Activated naive CD4-positive, alpha-beta T cell treated with anti-CD3 and anti-CD28 coated beads, Interleukin-2, amount 50 U/mL, for 16 hours (primary cell): ENCODE measurements around the gene KRTAP5-1.

Experiments
- DNase-seq: peaks from one replicate; pipeline ENCODE4 v3.0.0-alpha.2; 2020

KRTAP5-1 gene

DNA sequence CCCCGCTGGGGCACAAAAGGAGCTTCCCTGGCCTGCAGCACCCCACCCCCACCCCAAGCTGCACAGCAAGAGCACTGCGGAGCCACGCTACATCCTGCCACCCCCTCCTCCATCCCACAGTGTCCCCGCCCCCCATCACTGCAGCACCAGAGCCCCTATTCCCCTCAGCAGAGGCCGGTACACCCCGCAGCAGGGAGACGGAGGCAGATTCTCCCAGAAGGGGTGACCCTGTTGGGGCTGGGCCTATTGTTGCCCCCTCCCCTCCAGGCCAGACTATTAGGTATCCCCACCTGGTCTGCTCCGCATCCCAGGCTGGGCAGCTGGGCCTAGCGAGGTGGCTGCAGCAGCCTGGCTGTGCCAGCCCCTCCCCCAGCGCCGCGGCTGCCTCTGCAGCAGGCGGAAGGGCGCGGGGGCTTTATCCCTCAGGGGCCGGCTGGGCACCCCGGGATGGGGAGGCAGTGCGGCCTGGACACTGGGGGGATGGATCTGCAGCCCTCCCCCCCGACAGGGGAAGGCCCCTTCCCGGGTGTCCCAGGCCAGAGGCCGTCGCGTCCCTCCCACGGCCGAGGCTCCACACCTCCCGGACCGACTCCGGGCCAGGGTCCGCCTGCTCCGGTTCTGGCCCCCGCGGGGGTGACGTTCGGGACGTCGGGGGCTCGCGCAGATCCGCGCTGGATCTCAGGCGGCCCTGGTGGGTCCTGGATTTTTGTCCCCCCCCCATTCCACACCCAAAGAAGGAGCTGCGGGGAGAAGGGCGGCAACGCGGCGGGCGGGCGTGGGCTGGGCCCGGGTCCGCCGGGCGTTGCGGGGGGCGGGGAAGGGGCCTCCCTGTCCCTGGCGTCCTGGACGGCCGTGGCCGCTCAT is 14.0 kb downstream of the KRTAP5-1 start:
- peak; percentile 37 for DNase-seq

DNA sequence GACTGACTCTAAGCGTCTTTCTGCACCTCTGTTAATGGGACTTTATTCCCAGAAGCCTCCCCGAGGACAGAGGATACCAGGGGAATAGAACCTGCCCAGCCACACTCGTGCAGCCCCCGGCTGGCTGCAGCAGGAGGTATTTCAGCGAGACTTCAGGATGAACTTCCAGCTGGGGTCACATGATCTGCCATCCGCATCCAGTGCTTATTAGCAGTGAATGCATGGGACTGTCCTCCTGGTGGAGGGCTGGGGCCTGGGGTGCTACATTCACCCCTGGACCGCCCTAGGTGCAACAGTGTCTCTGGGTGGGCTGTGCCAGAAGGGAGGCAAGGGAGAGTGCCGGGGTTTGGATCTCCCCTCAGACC is 14.6 kb downstream of the KRTAP5-1 start:
- no peak for DNase-seq

DNA sequence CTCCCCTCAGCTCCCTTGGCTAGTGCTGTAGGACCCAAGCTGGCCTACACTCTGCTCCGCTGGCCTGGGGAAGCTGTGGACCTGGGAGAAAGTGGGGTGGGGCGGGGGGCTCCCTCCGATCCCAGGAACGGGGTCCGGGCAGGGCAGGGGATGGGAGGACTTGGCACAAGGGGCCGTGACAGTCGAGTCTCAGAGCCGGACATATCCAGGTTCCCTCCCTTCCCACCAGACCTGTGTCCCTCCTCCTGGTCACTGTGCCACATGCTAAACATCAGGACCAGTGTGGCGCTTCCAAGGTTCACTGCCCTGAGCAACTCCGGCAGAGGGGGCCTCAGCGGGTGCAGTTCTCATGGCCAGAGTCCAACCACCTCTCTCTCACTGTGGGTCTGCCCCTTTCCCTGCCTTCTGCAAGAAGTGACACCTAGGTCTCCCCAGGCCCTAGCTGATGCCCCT is 15.1 kb downstream of the KRTAP5-1 start:
- no peak for DNase-seq

DNA sequence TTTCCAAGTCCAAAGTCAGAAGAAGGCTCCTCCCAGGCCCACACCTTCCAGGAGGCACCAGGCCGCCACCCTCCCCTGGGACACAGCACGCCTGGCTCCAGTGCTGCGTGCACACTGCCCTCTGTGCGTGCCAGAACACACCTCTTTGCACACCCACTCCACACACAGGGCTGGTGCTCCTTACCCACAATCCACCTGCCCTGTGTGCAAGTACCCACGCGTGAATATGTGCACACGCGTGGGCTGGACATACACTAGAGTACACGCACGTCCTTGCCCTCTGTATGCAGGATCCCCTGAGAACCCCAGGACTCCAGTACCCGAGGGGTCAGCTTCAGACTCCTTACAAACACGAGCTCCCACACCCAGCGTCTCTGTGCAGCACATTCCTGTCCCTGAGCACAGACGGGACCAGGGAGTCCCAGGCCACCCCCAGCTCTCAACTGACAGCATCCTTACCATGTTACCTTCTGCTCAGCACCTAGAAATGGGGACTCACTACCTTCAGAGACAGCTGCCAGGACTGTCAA is 15.8 kb downstream of the KRTAP5-1 start:
- DNase-seq = no peak

DNA sequence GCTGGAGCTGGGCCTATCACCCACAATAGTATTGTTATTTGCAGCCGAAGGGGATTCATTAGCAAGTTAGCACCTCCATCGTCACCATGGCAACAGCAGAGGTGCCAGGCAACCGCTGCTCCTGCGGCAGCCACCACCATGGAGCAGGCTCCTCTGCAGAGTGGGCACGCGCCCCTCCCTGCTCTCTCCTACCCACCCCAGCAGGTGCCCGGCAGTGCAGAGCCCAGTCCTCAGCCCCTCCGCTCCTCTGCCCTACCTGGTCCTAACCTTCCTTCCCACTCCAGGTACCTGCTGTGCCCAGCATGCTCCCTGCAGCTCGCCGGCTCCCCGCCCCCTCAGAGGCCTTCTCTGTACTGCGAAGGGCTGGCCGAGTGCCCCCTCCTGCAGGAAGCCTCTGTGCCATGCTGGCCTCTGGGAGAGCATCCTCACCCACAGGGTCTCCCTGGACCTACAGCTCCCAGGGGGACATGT is 16.6 kb downstream of the KRTAP5-1 start:
- no peak for DNase-seq

DNA sequence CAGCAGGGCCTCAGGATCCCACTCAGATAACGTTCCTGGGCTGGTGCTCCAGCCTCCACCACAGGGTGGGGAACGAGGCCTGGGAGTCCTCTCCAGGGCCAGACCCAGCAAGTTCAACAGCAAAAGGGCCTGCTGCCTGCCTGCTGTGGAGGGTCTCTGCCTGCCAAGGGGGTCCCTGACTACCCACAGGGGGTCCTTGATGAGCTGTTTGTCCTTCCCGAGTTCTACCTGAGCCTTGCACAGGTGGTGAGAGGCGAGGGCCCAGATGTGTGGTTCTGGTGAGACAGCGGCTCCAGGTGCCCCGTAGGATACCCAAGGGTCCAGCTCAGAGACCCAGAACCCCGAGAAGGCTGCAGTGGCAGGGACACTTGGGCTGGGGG is 17.4 kb downstream of the KRTAP5-1 start:
- DNase-seq = no peak

DNA sequence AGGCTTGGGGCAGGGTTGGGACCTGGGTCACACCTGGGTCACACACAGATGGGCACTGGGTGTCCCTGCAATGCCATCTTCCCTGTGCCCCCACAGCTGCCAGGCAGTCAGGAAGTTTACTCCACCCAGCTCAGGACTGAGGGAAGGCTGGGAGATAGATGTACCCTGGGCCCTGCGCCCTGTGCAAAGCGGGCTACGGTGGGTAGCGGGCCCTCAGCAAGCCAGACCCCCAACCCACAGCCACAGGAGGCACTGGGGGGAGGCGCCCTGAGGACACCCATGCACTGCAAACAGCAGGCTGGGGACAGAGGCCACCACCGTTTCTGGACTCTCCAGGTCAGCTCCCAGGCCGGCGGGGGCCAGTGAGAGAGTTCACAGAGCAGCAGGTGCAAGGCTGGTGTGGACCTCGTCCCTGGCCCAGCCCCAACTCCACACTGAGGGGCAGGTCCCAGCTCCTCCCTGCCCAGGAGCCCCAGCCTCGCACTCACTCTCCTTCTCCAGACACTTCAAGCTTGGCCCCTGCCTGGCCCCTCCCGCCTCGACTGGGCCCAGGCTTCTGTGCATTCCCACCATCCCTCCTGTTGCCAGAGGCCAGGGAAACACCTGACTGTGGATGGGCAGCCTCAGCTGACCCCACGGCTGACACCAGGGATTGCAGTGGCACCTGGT is 17.9 kb downstream of the KRTAP5-1 start:
- no peak for DNase-seq

DNA sequence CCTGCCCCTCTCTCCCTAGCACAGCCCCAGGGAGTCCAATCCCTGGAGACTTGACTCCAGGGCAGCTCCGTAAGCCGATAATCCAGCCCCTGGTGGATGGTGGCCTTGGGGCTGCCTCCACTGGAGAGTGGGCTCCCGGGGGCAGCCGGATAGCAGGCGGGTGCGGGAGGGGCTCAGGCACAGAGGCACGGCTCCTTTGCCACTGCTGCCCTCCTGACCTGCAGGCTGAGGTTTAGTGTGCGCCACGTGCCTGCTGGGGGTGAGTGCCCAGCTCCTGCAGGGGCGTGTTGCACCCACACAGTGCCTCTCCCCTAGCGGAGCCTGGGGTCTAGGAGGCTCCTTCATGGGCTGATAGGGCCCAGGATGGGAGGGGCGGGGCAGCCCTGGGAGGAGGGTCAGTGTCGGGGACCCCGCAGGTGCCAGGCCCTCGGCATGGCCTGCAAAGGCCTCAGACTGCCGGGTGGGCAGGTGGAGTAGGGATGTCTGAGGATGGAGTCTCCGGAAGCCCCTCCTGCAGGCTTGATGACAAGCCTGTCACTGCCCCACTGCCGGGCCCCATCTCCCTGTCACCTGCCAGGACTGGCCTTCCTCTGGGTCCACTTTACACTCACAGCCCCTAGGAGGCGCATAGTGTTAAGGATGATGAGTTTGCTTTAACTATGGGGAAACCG is 18.6 kb downstream of the KRTAP5-1 start:
- no peak for DNase-seq

DNA sequence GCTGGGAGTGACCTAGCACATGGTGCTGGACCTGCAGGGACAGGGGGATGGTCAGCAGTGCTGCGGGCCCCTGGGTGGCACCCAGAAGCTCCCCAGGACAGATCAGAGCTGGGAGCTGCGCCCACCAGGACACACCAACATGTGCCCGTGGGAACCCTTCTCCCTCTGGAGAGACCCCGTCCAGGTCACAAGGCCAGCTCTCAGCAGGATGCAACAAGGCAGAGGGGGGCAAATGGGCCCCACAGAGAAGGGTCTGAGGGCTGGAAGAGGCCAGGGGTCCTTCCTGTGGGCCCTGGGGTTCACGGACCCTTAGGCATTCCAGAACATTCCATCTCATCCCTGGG is 19.2 kb downstream of the KRTAP5-1 start:
- no peak for DNase-seq

DNA sequence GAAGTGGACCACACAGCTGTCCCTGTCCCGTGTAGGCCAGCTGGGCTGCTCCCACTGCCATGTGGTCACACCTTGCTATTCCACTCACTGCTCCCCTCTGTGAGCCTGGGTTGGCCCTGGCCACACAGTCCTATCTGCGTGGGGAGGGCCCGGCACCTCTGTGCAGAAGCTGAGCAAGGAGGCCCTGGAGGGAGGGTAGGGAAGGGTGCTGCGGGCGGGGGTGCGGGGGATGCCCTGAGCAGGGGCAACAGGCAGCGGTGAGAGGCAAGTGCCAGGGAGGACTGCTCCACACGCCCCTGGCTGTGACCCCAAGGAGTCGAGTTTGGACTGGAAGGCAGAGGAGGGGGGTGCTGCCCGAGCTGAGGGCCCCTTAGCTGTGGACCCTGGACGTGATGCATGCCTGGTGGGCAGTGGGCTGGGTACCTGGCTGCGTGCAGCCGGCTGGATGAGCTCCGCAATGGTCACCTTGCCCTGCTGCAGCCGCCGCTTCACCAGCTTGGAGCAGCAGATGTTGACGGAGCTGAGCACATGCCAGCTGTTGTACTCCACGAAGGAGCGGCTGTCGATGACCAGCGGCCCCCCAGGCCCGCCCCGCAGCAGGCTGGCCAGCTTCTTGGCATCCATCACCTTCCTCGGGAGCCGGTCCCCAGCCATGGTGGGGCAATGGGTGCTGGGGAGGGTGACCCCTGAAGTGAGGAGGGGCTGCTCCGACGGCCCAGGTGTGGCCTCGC is 19.7 kb downstream of the KRTAP5-1 start:
- no peak for DNase-seq

DNA sequence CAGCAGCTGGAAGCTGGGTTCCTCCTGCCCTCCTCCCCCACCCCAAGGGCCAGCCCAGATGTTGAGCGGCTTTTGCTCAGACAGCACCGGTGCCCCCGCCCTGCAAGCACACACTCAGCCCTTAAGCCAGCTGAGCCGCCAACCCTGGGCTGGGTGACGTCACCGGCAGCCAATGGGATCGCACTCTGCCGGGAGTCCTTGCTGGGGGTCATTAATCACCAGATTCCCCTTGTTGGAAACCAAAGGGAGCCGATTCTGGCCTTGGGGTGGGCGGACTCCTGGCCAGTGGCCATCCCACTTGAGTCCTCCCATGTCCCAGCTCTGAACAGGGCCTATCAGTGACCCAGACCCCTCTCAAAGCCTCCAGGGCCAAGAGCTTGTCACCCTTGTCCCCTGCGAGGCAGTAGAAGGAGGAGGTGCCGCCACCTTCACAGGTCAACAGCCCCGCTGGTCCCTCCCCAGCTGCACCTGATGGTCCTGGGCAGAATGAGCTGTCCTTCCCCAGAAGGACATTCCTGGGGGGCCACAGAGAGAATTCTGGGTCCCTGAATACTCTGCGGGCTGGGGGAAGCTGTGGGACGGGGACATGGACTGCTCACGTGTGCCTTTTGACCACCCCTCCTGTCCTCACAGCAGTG is 20.4 kb downstream of the KRTAP5-1 start:
- no peak for DNase-seq

DNA sequence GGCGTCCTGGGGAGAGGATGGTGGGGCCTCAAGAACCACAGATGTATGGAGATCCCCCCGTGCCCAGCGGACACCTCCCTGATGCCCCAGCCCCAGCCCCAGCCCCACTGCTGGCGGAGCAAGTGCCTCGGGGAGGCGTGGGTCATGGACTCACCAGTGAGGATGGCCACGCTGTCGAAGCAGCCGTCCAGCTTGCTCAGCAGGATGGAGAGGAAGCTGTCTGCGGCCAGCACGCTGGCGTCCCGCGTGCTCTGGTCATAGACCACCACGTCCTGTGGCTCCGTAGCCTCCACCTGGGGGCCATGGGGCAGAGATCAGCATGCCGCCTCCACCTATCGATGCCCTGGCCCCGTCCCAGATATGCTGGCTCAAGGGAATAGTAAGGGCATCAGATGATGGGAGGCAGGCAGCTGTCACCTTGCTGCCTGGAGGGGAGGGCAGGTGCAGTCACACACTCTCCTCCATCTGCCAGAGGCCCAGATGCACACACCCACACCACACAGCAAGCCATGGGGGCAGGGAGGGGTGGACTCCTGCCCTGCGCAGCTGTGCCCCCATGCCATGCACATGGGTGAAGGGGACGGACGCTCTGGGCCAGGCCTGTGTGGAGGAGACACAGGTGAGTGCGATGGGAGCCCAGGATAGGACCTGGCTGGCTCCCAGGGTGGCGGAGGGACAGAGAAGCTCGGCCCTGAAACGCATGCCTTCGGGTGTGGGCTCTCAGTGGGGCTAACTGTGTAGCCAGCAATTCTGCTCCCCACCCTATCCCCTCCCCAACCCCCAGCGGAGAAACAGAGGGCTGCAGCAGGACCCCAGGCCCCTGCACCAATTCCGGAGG is 21.2 kb downstream of the KRTAP5-1 start:
- no peak for DNase-seq

DNA sequence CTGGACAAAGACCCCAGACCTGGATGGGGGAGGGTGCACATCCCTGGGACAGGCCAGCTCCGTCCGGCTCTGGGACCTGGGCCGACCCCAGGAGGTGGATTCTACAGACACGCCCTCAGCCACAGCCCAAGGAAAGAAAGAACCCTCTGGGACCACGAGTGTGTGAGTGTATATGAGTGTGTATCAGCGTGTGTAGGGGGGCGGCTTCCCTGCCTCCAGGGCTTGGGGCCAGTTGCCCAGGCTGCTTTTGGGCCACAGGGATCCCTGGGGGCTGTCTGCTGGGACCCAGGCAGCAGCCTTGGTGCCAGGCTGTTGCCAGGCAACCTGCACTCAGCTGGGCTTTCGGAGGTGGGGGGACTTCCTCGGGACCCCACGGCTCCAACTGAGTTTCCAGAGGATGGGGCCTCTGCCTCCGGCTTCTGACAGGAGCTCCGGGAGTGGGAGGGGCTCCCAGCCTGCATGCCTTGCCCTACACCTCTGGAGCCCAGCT is 21.9 kb downstream of the KRTAP5-1 start:
- DNase-seq = no peak

DNA sequence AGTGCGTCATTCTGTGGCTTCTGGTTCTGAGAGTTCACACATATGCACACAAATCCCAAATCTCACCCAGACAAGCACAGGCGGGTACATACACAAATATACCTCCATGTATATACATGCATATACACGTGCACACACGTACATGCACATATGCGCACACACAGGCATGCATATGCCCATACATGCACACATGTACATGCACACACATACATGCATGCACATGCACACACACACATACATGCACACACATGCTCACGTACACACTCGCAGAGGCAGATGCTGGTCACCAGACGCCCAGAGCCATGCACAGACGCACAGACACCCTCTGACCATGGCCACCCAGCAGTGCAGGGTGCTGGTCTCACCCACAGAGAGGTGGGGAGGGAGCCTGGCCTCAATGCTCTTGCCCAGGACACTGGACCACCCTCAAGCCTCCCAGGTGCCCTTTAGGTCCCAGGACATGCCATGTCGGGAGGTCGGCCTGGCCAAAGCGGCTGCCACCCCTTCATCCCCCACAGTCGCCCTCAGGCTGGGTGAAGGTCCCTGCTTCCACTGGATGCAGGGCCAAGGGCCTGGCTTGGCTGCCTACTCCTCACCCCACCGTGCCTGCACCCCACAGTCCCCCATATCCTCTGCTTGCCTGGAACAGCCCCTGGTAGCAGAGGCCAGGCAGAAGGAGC is 22.5 kb downstream of the KRTAP5-1 start:
- no peak for DNase-seq

DNA sequence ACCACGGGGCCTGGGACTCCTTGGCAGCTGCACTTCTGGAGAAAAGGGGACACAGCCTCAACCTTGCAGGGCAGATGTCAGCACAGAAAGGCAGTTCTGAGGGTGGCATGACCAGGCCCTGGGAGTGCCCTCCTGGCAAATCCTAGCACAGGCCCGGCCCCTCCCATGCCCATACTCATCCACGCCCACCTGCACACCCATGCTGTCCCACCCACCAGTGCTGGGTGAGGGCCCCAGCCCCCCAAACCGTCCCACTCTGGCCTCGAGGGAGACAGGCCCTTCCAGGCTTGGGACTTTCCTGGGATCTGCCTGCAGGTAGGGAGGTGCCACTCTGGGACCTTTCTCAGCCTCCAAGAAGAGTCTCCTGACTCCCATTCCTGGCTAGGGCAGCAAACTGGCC is 23.1 kb downstream of the KRTAP5-1 start:
- DNase-seq = no peak

DNA sequence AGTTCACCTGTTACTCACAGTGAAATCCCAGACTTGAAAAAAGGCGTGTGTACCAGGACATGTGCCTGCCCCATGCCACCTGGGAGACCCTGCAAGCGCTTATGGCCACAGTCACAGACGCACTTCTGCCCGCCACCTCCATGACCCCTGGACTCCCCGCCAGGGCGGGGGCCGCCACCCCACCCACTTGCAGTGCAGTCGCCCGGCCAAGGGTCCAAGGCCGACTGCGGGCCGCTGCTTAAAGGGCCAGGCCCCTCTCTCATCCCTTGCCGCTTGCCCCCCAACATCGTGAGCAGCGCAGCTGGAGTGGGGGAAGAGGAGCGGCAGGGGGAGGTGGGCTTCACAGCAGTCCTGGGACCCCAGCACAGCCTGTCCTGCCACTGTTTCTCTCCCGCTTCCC is 23.8 kb downstream of the KRTAP5-1 start:
- DNase-seq = no peak

DNA sequence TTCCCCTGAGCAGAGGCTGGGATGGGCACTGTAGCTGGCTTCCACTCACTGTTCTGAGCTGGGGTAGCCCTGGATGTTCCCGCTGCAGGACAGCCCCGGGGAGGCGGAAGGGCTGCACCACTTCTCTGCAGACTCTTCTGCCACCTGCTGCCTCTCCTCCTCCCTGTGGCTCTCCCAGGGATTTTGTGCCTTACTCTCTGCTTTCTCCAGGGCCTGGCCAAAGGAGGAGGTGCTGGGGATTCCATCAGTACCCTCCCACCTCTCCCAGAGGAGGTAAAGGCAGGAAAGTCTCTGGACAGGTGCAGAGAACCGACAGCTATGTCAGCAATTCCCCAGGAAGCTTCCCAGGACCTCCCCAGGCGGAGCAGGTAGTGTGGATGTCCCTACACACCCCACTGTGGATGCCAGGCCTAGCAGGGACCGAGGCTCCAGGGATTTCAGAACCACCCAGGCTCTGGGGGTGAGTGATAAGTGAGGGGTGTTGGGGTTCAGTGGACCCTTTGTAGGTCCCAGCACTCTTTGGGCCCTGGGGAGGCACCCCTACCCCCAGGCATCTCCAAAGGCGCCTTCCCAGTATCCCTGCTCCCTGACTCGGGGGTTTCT is 24.3 kb downstream of the KRTAP5-1 start:
- no peak for DNase-seq

DNA sequence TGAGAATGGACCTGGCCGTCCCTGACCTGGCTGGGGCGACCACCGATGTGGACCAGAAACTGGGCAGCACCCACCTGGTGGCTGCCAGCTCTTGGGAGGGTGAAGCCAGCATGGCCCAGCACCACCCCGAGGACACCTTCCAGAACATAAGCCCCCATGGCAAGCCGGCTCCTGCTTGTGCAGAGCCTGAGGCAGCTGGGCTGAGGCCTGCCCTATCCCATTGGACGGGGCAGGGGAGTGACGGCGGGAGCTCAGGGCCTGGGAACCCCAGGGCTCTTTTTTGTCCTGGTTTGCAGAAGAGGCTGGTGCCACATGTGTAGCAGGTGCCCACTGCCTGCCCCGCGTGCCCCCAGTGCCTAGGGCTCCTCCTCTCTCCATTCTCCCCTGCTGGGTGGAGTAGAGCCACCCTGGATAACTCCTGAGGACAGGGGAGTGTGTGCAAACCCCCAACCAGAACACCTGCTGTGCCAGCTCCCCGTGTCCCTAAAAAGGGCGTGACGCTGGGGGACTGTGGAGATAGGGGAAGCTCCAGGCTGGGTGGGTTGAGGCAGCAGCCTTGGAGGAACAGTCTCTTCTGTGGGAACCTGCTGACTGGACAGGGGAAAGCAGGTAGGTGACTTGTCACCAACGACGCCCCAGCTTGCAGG is 25.0 kb downstream of the KRTAP5-1 start:
- no peak for DNase-seq

DNA sequence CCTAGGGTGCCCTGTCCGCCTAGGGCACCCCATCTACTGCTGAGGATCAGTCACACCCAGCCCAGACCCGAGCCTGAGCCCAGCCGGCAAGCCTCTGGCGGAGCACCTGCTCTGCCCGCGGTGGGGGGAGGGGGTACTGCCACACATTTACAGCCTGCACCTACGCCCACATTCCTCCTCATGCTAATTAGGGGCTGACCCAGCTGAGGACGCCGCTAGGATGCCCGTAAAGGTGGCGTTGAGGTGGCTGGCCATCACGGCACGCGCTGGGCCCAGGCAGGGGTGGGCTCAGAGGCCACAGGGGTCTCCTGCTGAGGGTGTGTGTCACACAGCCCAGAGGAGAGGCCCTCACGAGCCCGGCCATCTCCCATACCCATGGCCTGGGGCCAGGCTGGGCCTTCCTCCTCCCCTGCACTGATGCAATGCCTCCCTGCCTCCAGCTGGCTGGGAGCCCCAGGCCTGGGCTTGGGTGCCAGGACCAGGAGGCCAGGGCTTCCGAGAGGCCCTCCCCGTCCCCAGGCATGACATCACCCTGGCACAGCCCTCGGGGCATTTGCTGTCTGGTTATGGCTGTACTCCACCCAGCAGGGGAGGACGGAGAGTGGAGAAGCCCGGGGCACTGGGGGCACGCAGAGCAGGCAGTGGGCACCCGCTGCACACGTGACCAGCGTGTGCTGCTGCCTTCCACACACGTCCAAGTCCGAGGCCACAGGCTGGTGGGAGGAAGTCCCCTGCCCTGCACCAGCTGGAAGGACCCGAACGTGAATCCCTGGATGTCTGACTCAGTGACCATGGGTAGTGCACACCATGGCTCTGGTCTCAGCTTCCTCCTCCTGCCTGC is 25.8 kb downstream of the KRTAP5-1 start:
- DNase-seq = no peak
